H9 (cell line): ENCODE results near the gene OR11H7. TPM values are rescaled to one million over a fixed set of nuclear protein-coding genes. Genes with fewer than 3 reads are reported as not detected.

Experiments used
- DNase-seq: peaks from one replicate; pipeline ENCODE4 v3.0.0-alpha.2; 2017
- H2AFZ ChIP-seq: one replicate; pipeline ENCODE4 v1.6.1; 2013; ENCODE audit warnings: mild to moderate bottlenecking, low read length, control low read depth, moderate library complexity
- H2AK5ac ChIP-seq: 2 replicates; pipeline ENCODE4 v1.6.1; 2013; ENCODE audit warnings: low read length, control low read depth, mixed read lengths; ENCODE audit not compliant: insufficient read length
- H2BK120ac ChIP-seq: one replicate; pipeline ENCODE4 v1.6.1; 2013; ENCODE audit warnings: low read depth, mild to moderate bottlenecking, low read length, control low read depth, inconsistent platforms; ENCODE audit not compliant: poor library complexity, severe bottlenecking
- H2BK12ac ChIP-seq: 2 replicates; pipeline ENCODE4 v1.6.1; 2013; ENCODE audit warnings: low read length, control low read depth, mixed read lengths, low read depth; ENCODE audit not compliant: insufficient read length
- H2BK15ac ChIP-seq: 2 replicates; pipeline ENCODE4 v1.6.1; 2013; ENCODE audit warnings: low read depth, low read length, control low read depth
- H2BK20ac ChIP-seq: one replicate; pipeline ENCODE4 v1.6.1; 2013; ENCODE audit warnings: low read depth, mild to moderate bottlenecking, low read length, control low read depth, inconsistent platforms; ENCODE audit not compliant: poor library complexity, severe bottlenecking
- H2BK5ac ChIP-seq: 2 replicates; pipeline ENCODE4 v1.6.1; 2013; ENCODE audit warnings: low read length, control low read depth, mixed read lengths; ENCODE audit not compliant: insufficient read length
- H3K14ac ChIP-seq: 2 replicates; pipeline ENCODE4 v1.6.1; 2013; ENCODE audit warnings: low read length, control low read depth; ENCODE audit not compliant: insufficient read depth
- H3K18ac ChIP-seq: 2 replicates; pipeline ENCODE4 v1.6.1; 2013; ENCODE audit warnings: low read depth, mild to moderate bottlenecking, mixed read lengths, low read length, control low read depth; ENCODE audit not compliant: insufficient read length
- H3K23ac ChIP-seq: 2 replicates; pipeline ENCODE4 v1.6.1; 2013; ENCODE audit warnings: low read length, control low read depth, mixed read lengths, low read depth; ENCODE audit not compliant: insufficient read length
- H3K23me2 ChIP-seq: 2 replicates; pipeline ENCODE4 v1.6.1; 2013; ENCODE audit warnings: low read depth, mild to moderate bottlenecking, mixed read lengths, low read length, control low read depth; ENCODE audit not compliant: insufficient read length, poor library complexity, severe bottlenecking
- H3K27ac ChIP-seq: 2 replicates; pipeline ENCODE4 v1.5.1; 2013; ENCODE audit warnings: low read length, control low read depth, mixed read lengths, low read depth; ENCODE audit not compliant: insufficient read length
- H3K27me3 ChIP-seq: 2 replicates; pipeline ENCODE4 v1.6.1; 2013; ENCODE audit warnings: low read length, control low read depth, inconsistent platforms; ENCODE audit not compliant: insufficient read depth
- H3K4ac ChIP-seq: 2 replicates; pipeline ENCODE4 v1.6.1; 2013; ENCODE audit warnings: low read depth, mild to moderate bottlenecking, control low read depth, inconsistent platforms, low read length, moderate library complexity
- H3K4me1 ChIP-seq: 2 replicates; pipeline ENCODE4 v1.6.1; 2013; ENCODE audit warnings: low read length, control low read depth, inconsistent platforms; ENCODE audit not compliant: insufficient read depth
- H3K4me2 ChIP-seq: 2 replicates; pipeline ENCODE4 v1.6.1; 2013; ENCODE audit warnings: low read length, control low read depth, mixed read lengths; ENCODE audit not compliant: insufficient read length, insufficient read depth
- H3K56ac ChIP-seq: 2 replicates; pipeline ENCODE4 v1.6.1; 2013; ENCODE audit warnings: low read depth, mild to moderate bottlenecking, mixed read lengths, low read length, control low read depth; ENCODE audit not compliant: insufficient read length
- H3K79me1 ChIP-seq: 2 replicates; pipeline ENCODE4 v1.6.1; 2013; ENCODE audit warnings: low read depth, mild to moderate bottlenecking, moderate library complexity, low read length, control low read depth, inconsistent platforms; ENCODE audit not compliant: insufficient read depth, poor library complexity, severe bottlenecking
- H3K79me2 ChIP-seq: 2 replicates; pipeline ENCODE4 v1.6.1; 2013; ENCODE audit warnings: low read length, control low read depth, inconsistent platforms; ENCODE audit not compliant: insufficient read depth
- H3K9ac ChIP-seq: 2 replicates; pipeline ENCODE4 v1.6.1; 2013; ENCODE audit warnings: low read length, control low read depth, mixed read lengths; ENCODE audit not compliant: insufficient read length; ENCODE audit errors: extremely low read depth
- H3K9me3 ChIP-seq: one replicate; pipeline ENCODE4 v1.6.1; 2013; ENCODE audit warnings: low read depth, low read length, inconsistent platforms; ENCODE audit not compliant: control insufficient read depth
- H3T11ph ChIP-seq: one replicate; pipeline ENCODE4 v1.6.1; 2013; ENCODE audit warnings: mild to moderate bottlenecking, low read length, control low read depth, inconsistent platforms
- H4K20me1 ChIP-seq: one replicate; pipeline ENCODE4 v1.6.1; 2013; ENCODE audit not compliant: control insufficient read depth, insufficient read length, insufficient read depth
- H4K5ac ChIP-seq: 2 replicates; pipeline ENCODE4 v1.6.1; 2013; ENCODE audit warnings: low read depth, mild to moderate bottlenecking, mixed read lengths, low read length, control low read depth; ENCODE audit not compliant: insufficient read length
- H4K8ac ChIP-seq: replicated peaks from 2 replicates; pipeline ENCODE4 v1.6.1; 2013; ENCODE audit warnings: low read length, control low read depth, mixed read lengths, low read depth; ENCODE audit not compliant: insufficient read length
- H4K91ac ChIP-seq: 2 replicates; pipeline ENCODE4 v1.6.1; 2013; ENCODE audit warnings: low read depth, mild to moderate bottlenecking, moderate library complexity, mixed read lengths, low read length, control low read depth; ENCODE audit not compliant: insufficient read length
- H3K27ac Mint-ChIP-seq, 3 experiments: 2 replicates in 2 of 3; 3 replicates in 1 of 3; pipeline ENCODE4 v1.8.0; 2020 to 2021; ENCODE audit warnings: mixed read lengths in 3 of 3, mild to moderate bottlenecking in 1 of 3, moderate library complexity in 1 of 3
- H3K27me3 Mint-ChIP-seq: 2 replicates; pipeline ENCODE4 v1.8.0; 2021; ENCODE audit warnings: low read depth, mild to moderate bottlenecking, moderate library complexity, mixed read lengths
- H3K36me3 Mint-ChIP-seq, 3 experiments: 2 replicates in 2 of 3; 3 replicates in 1 of 3; pipeline ENCODE4 v1.8.0; 2020 to 2021; ENCODE audit warnings: low read depth in 3 of 3, mixed read lengths in 3 of 3; ENCODE audit not compliant: insufficient read depth in 1 of 3
- H3K4me1 Mint-ChIP-seq, 2 experiments: 2 replicates each; pipeline ENCODE4 v1.8.0; 2020; ENCODE audit warnings: mixed read lengths in 2 of 2
- H3K4me3 Mint-ChIP-seq, 2 experiments: 2 replicates in 1 of 2; 3 replicates in 1 of 2; pipeline ENCODE4 v1.8.0; 2020 to 2021; ENCODE audit warnings: mild to moderate bottlenecking in 2 of 2, mixed read lengths in 2 of 2, moderate library complexity in 1 of 2
- H3K9me3 Mint-ChIP-seq, 2 experiments: 2 replicates in 1 of 2; 3 replicates in 1 of 2; pipeline ENCODE4 v1.8.0; 2020; ENCODE audit warnings: mild to moderate bottlenecking in 2 of 2, mixed read lengths in 2 of 2, moderate library complexity in 1 of 2
- CTCF ChIP-seq: fragments of 200-600 bp; sonication (generic); conservative IDR thresholded peaks from 3 replicates; pipeline ENCODE4 v1.8.0; 2021; ENCODE audit warnings: antibody characterized with exemption, mild to moderate bottlenecking
- WGBS: extraction: QIAGEN DNeasy Blood & Tissue Kit; methylation state at CpG from one replicate; pipeline ENCODE4 v1.1.7; 2013; ENCODE audit warnings: missing lambda C conversion rate, low lambda C conversion rate, mixed read lengths; ENCODE audit not compliant: insufficient read length; ENCODE audit errors: extremely low coverage; 5-methylcytosine and 5-hydroxymethylcytosine counted together
- total RNA-seq: library from RNA; stranded (reverse); gene quantifications from 2 replicates; pipeline ENCODE4 v1.2.1, GENCODE V29; 2021

Gene OR11H7
- total RNA-seq, 1 experiment from 2014 or later = not detected

GRCh38 chr14:20195911-20196310 is 32.9 kb upstream of the OR11H7 start:
- Histone ChIP-seq H2BK15ac (no peak overlapping the region), H3K23ac (no peak overlapping the region), H3K27me3 (no peaks in the 10 kb centered on the region), H3K56ac (no peak overlapping the region), H2AK5ac (no peak overlapping the region), H3T11ph (no peak overlapping the region), H3K18ac (no peak overlapping the region), H3K79me2 (no peaks in the 10 kb centered on the region), H2BK12ac (no peak overlapping the region), H3K9ac (no peak overlapping the region), H2AFZ (no peak overlapping the region), H3K4ac (no peak overlapping the region), H3K4me1 (no peaks in the 10 kb centered on the region), H3K14ac (no peak overlapping the region), H3K23me2 (no peaks in the 10 kb centered on the region), H3K9me3 (peaks cover 90% of the 10 kb centered on the region), H4K20me1 (no peaks in the 10 kb centered on the region), H4K5ac (no peak overlapping the region), H4K91ac (no peak overlapping the region), H3K79me1 (no peaks in the 10 kb centered on the region), H3K4me2 (no peak overlapping the region), H2BK120ac (no peak overlapping the region), H2BK5ac (no peak overlapping the region), H4K8ac (no peak overlapping the region), H2BK20ac (no peak overlapping the region), H3K27ac (no peak overlapping the region)
- Mint-ChIP-seq H3K4me1 (no peaks in the 10 kb centered on the region), H3K27me3 (no peaks in the 10 kb centered on the region), H3K4me3 (no peak overlapping the region), H3K9me3 (peaks cover 87% of the 10 kb centered on the region in 2 experiments), H3K36me3 (peaks cover 8 to 34% (median 13%) of the 10 kb centered on the region in 3 experiments; a peak in 4 of 7 replicates), H3K27ac (no peak overlapping the region)
- DNase-seq = no peak
- no CpG with 5 or more reads among the region's 2 CpGs for WGBS
- no peak for TF ChIP-seq CTCF
